ENCODE data around the gene GAREM1.

GRCh38 chr18:32264401-32264800 is 206.3 kb downstream of the GAREM1 start:
- TF ChIP-seq CTCF (IDR thresholded peaks at IDR 0.05), result no peak
- TF ChIP-seq REST (IDR thresholded peaks at IDR 0.05; ENCODE audit: insufficient read depth in 1 of 2, low read depth in 2 of 2, low read length in 1 of 2), result no peak
- TF ChIP-seq SIN3A (IDR thresholded peaks at IDR 0.05; ENCODE audit: borderline replicate concordance, insufficient read depth, low read depth, low read length), result no peak
- TF ChIP-seq POLR2AphosphoS5 (IDR thresholded peaks at IDR 0.05; ENCODE audit: low read depth, low read length), result no peak

All from Panc1 (cell line).